Stimulated activated CD8-positive, alpha-beta memory T cell treated with anti-CD3 and anti-CD28 coated beads, Interleukin-15, amount 100 ng/mL, for 48 hours (primary cell): ENCODE measurements around the gene WDR44.
"Not testable (repeated sequence)": the region's sequence is repeated elsewhere in the genome, so short reads cannot be mapped to it uniquely, and the experiment has no call there.

Source experiments
- DNase-seq, 2 donors: peaks; one replicate each; pipeline ENCODE4 v3.0.0-alpha.2; 2020; ENCODE audit warnings: low read depth in 2 of 2

WDR44 gene

GRCh38 chrX:118345464-118346257 lies at the start of gene WDR44:
TSS of gene WDR44 (plus strand) at chrX:118346106. CDS start at chrX:118346504, 398 bp downstream.
- DNase-seq, result peak; percentile 82 to 86

GRCh38 chrX:118305827-118306226 lies 40.1 kb upstream of the WDR44 start:
- DNase-seq, result not testable (repeated sequence)

GRCh38 chrX:118315529-118315928 lies 30.4 kb upstream of the WDR44 start:
- DNase-seq, result no peak

GRCh38 chrX:118324588-118324987 lies 21.3 kb upstream of the WDR44 start:
- DNase-seq, result no peak

- no peak for DNase-seq
Measured at GRCh38 chrX:118325453-118325852, 20.5 kb upstream of the WDR44 start.

GRCh38 chrX:118329175-118329574 lies 16.7 kb upstream of the WDR44 start:
- no peak for DNase-seq

- no peak for DNase-seq
Measured at GRCh38 chrX:118337687-118338086, 8.2 kb upstream of the WDR44 start.

GRCh38 chrX:118338930-118339329 lies 7.0 kb upstream of the WDR44 start:
- DNase-seq, result no peak

GRCh38 chrX:118345045-118345463 lies 852 bp upstream of the WDR44 start:
- DNase-seq, result no peak

GRCh38 chrX:118346258-118347094 lies 570 bp downstream of the WDR44 start:
- peak; percentile 25 to 30 for DNase-seq

GRCh38 chrX:118347131-118347530 lies 1.2 kb downstream of the WDR44 start:
- no peak for DNase-seq

- DNase-seq, result no peak
Measured at GRCh38 chrX:118347736-118348135, 1.8 kb downstream of the WDR44 start.

GRCh38 chrX:118348186-118348810 lies 2.4 kb downstream of the WDR44 start:
- no peak for DNase-seq

- no peak for DNase-seq
Measured at GRCh38 chrX:118349188-118349587, 3.3 kb downstream of the WDR44 start.

- DNase-seq, result no peak
Measured at GRCh38 chrX:118350221-118350620, 4.3 kb downstream of the WDR44 start.

GRCh38 chrX:118350706-118351105 lies 4.8 kb downstream of the WDR44 start:
- DNase-seq, result no peak

- DNase-seq, result no peak
Measured at GRCh38 chrX:118352566-118352965, 6.7 kb downstream of the WDR44 start.

- DNase-seq, result no peak
Measured at GRCh38 chrX:118353081-118353850, 7.4 kb downstream of the WDR44 start.

GRCh38 chrX:118355225-118355920 lies 9.5 kb downstream of the WDR44 start:
- no peak for DNase-seq

- no peak for DNase-seq
Measured at GRCh38 chrX:118356154-118356701, 10.3 kb downstream of the WDR44 start.
